ENCODE measurements around the gene RNASEH2C.

The RNASEH2C gene

DNA sequence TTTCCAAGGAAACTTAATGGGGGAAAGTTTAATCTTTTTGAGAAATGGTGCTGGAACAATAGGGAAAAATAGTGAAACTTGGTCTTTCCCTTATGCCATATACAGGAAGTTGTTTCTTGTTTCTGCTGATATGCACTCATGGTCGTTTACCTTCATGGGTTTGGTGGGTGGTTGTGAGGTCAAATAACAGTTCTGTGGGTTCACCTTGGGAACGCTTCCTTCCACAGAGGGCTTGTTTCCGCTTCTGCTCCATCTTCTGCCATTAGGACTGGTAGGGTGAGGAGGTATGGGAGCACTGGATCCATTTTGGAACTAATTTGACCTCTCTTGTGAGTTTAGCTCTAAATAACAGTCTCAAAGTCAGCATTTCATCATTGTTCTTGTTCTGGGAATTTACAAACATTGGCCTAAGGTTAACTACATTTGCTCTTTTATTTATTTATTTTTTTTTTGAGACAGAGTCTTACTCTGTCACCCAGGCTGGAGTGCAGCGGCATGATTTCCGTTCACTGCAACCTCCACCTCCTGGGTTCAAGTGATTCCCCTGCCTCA lies 40.3 kb downstream of the RNASEH2C start:
- no peak for DNase-seq

DNA sequence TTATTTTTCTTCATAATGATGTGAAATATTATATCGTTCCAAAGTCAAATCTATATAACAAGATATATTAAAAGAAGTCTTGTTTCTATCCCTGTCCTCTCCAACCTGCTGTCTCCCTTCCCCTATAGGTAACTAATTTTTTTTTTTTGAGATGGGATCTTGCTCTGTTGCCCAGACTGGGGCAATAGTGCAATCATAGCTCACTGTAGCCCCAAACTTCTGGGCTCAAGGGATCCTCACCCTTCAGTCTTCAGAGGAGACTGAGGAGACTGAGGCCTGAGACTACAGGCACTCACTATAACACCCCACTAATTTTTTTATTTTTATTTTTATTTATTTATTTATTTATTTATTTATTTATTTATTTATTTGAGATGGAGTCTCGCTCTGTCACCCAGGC lies 47.6 kb downstream of the RNASEH2C start:
- DNase-seq = no peak

DNA sequence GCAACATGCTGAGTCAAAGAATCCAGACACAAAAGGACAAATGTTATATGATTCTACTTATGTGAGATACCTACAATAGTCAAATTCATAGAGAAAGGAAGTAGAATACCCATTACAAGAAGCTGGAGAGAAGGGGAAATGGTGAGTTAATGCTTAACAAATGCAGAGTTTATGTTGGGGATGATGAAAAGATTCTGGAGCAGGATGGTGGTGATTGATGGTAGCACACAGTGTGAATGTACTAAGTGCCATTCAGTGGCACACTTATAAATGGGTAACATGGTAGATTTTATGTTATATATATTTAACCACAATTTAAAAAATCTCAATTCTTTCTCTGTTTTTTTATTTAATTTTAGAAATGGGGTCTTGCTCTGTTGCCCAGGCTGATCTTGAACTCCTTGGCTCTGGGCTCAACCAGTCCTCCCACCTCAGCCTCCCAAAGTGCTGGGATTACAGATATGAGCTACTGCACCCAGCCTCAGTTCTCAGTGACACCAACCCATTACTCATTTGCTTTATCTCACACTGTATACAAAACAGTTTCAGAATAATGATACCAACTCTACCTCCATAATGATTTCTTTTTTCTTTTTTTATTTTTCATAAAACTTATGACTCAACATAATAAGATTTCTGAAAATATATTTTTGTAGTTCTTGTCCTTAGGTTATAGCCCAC lies 48.3 kb downstream of the RNASEH2C start:
- no peak for DNase-seq

Data from NCI-H510A (cell line).